GM21786 (cell line): ENCODE measurements around the gene A4GALT.
"Not testable (repeated sequence)": the region's sequence is repeated elsewhere in the genome, so short reads cannot be mapped to it uniquely, and the experiment has no call there.

Experiments used
- ATAC-seq: cut with Tn5 transposase; IDR thresholded peaks from one replicate; pipeline ENCODE4 v1.9.1; 2021; ENCODE audit not compliant: unreplicated experiment

A4GALT gene

GRCh38 chr22:42742940-42743339, 22.3 kb upstream of the A4GALT start:
- no peak for ATAC-seq

GRCh38 chr22:42740320-42740719, 19.6 kb upstream of the A4GALT start:
- ATAC-seq, result not testable (repeated sequence)

GRCh38 chr22:42734406-42734805, 13.7 kb upstream of the A4GALT start:
- ATAC-seq, result no peak

DNA sequence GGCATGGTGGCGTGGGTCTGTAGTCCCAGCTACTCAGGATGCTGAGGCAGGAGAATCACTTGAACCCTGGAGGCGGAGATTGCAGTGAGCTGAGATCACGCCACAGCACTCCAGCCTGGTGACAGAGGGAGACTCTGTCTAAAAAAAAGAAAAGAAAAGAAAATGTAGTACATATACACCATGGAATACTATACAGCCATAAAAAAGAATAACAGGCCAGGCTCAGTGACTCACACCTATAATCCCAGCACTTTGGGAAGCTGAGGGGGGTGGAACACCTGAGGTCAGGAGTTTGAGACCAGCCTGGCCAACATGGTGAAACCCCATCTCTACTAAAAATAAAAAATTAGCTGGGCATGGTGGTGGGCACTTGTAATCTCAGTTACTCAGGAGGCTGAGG, 12.7 kb upstream of the A4GALT start:
- ATAC-seq, result not testable (repeated sequence)

- ATAC-seq, result no peak
Measured at GRCh38 chr22:42732081-42732480, 11.4 kb upstream of the A4GALT start.

GRCh38 chr22:42726811-42727210, 6.1 kb upstream of the A4GALT start:
- ATAC-seq, result no peak

- ATAC-seq, result no peak
Measured at GRCh38 chr22:42725606-42726355, 5.1 kb upstream of the A4GALT start.

- ATAC-seq, result no peak
Measured at GRCh38 chr22:42724062-42724461, 3.4 kb upstream of the A4GALT start.

DNA sequence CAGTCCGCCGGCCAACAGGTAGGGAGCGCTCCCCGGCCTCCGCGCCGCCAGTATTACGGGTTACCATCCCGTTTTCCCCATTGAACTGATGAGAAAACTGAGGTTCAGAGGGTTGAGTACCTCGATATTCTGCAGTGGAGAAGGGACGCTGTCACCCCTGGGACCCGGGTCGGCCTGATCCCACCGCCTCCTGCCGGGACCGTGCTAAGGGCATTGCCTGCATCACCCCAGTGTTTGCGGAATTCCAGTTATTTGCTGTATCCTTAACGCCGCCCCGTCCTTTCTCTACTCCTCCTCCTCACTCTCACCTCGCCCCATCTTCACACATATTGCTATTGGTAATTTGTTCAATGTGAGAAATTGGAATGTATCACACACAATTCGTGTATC, 370 bp upstream of the A4GALT start:
- no peak for ATAC-seq

GRCh38 chr22:42719656-42720262, 911 bp downstream of the A4GALT start:
- no peak for ATAC-seq

- no peak for ATAC-seq
Measured at GRCh38 chr22:42719133-42719532, 1.5 kb downstream of the A4GALT start.

DNA sequence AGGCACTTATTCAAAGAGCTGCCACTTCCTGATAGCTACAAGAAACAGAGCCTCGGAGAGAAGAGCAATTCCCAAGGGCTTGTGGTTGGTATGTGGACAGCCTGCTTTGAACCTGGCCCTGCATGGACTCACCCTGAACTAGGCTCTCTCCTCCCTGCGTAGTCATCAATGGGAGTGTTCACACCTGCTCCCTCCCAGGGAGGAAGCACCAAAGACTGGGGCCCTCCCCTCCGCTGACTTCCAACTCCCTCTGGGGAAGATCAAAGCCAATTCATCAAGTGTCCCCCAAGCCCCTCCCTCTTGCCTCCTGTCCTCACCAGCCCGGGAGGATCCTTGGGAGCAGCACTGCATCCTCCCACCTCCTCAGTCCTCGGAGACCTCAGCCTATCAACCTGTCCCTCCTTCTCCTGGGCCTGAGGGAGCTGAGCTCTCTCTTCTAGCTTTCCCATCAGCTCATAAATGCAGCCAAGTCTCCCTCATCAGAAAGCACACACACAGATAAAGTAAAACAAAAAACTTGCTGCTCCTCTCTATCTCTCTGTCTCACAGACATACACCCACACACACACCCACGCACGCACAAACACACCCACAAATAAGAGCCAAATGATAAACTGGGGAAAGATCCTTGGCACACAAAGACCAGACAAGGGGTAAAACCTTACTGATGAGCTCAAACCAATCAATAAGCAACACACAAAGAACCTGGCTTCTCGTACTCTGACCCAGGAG, 3.3 kb downstream of the A4GALT start:
- ATAC-seq, result peak; percentile 21

DNA sequence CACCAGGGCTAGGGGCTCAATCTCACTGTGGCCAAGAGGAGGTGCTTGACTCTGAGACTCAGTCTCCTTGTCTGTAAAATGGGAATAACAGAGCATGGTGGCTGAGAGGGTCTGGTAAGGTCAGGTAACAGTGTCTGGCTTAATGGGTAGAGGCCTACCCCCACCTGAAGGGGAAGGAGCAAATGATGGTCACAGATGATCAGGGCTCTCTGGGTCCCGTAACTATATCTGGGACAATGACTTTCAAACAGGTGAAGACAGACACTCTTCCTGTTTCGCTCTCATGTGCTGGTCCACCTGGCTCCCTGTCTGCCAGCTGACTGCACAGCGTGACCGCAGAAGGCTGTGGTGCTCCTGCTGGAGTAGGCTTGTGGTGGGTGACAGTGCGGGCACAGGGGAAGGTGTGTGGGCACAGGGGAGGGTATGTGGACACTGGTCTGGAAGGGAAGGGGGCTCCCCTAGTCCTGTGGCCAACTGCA, 4.0 kb downstream of the A4GALT start:
- peak; percentile 46 for ATAC-seq

DNA sequence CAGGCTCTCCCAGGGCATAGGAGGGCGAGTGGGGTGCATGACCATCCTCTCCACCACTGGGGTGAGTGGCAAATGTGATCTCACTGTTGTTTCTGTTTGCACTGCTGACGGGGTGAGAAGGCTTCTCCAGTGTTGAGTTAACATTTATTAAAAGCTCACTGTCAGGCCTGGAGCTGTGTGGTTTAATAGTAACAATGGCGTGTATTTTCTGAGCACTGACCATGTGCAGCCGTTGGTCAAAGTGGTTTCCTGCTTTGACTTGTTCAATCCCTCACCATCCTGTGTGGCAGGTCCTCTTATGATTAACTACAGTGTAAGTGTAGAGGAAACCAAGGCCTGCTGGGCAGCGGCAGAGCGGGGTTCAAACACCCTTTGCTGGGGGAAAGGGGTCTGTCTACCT, 4.4 kb downstream of the A4GALT start:
- peak; percentile 39 for ATAC-seq

DNA sequence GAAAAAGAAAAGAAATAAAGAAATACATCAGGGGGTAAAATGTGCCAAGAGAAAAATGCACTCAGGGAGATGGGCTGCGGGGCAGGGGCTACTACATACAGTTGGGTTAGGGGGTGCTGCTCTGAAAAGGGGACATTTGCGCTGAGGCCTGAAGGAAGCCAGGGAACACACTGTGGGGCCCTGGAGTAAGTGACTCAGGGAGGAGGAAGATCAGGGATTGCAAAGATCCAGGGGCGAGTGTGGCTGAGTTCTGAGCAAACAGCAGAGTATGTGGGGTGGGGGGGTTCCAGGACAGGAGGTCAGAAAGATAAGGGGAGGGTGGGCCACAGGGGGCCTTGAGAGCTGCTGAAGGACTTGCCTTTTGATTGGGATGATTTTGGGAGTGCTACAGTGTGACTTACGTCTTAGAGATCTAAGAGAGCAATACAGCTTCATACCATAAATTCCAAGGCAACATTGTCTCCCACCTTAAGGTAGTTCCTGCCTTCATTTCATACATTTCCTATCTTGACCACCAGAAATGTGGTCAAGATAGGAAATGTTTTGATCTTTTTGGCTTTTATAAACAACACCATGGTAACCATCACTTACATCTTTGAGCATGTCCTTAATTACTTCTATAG, 5.8 kb downstream of the A4GALT start:
- no peak for ATAC-seq

- no peak for ATAC-seq
Measured at GRCh38 chr22:42714308-42714707, 6.4 kb downstream of the A4GALT start.

DNA sequence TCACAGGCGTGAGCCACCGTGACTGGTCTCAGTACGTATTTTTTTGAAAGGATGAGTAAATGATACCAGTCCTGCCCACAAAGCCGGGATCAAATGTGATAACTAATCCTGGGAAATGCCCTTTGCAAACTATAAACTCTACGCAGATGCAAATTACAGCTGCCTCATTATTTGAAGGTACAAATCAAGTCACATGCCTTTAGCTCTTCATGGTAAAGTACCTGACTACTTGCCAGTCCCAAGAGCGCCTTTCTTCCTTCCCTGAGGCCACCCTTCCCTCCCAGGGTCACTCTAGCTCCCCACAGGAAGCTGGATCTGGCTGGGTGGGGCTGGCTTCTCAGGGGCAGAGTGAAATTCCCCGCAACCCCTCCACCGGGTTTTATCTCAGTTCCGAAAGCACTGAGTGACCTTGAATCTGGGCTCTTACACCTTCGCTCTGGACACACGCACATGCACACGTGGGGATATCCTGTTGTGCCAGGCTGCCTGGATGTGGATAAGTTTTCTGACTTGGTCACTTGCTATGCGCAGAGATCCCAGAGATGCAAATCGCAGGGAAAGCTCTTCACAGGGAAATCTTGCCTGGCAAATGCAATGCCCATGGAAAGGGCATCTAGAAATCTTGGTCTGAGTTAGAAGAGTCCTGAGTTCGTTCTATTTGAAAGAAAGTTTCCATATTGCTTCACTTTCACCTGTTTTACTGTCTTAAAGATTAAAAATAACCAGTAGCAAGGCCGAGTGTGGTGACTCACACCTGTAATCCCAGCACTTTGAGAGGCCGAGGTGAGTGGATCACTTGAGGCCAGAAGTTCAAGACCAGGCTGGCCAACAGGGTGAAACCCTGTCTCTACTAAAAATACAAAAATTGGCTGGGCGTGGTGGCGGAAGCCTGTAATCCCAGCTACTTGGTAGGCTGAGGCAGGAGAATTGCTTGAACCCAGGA, 8.5 kb downstream of the A4GALT start:
- ATAC-seq, result no peak

GRCh38 chr22:42711281-42711731, 9.4 kb downstream of the A4GALT start:
- ATAC-seq, result no peak

DNA sequence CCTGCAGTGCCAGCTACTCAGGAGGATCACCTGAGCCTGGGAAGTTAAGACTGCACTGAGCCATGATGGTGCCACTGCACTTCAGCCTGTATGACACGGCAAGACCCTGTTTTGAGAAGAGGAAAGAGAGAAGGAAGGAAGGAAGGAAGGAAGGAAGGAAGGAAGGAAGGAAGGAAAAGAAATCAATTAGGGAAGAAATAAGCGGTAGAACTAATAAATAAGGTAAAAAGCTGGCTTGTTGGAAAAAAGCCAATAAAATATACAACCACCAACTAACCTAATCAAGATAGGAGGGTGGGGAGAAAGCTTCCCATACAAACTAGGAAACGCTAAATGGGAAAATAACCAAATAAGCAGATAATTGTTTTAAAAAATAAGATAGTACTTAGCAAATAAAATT, 12.3 kb downstream of the A4GALT start:
- ATAC-seq, result no peak

- ATAC-seq, result no peak
Measured at GRCh38 chr22:42707496-42707895, 13.2 kb downstream of the A4GALT start.
